ENCODE results near the gene LENG1.
A peak's percentile ranks its signal among the peaks of the same experiment; 100 is the strongest.

LENG1 gene

GRCh38 chr19:54108496-54108895 is 51.0 kb downstream of the LENG1 start:
- DNase-seq = no peak

GRCh38 chr19:54107876-54108490 is 51.5 kb downstream of the LENG1 start:
- ATAC-seq (no peak), DNase-seq (no peak)

More at GRCh38 chr19:54108496-54108895, 51.0 kb downstream of the LENG1 start:
- ATAC-seq = no peak

GRCh38 chr19:54106716-54107115 is 52.8 kb downstream of the LENG1 start:
- ATAC-seq = no peak
- DNase-seq = peak; percentile 3

- peak; percentile 4 for DNase-seq
- no peak for ATAC-seq
Measured at GRCh38 chr19:54105796-54106195, 53.7 kb downstream of the LENG1 start.
